ENCODE data around the gene KCNJ4.
A peak's percentile ranks its signal among the peaks of the same experiment; 100 is the strongest.
"Not testable (repeated sequence)": the region's sequence is repeated elsewhere in the genome, so short reads cannot be mapped to it uniquely, and the experiment has no call there.

KCNJ4 gene

DNA sequence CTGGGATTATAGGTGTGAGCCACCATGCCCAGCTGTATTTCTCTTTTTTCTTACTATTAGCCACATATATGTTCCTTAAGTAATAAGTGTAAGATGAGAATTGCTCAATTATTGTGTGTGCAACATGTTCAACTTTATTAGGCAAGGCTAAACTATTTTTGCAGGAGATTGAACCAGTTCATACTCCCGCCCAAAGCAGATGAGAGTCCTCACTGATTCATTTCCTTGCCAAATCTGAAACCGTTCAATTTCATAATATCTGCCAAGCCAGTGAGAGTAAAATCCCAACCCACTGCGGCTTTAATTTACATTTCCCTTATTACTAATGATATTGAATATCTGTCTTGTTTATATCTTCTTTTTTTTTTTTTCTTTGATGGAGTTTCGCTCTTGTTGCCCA lies 48.4 kb downstream of the KCNJ4 start:
- no peak for DNase-seq

DNA sequence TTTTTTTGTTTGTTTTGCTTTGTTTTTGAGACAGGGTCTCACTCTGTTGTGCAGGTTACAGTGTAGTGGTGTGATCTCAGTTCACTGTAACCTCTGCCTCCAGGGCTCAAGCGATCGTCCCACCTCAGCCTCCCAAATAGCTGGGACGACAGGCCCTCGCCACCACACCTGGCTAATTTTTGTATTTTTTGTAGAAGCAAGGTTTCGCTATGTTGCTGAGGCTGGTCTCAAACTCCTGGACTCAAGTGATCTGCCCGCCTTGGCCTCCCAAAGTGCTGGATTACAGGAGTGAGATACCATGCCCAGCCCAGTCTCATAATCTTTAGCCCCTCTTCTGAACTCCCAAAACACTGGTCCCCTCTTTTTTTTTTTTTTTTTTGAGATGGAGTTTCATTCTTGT lies 50.6 kb downstream of the KCNJ4 start:
- DNase-seq = no peak

DNA sequence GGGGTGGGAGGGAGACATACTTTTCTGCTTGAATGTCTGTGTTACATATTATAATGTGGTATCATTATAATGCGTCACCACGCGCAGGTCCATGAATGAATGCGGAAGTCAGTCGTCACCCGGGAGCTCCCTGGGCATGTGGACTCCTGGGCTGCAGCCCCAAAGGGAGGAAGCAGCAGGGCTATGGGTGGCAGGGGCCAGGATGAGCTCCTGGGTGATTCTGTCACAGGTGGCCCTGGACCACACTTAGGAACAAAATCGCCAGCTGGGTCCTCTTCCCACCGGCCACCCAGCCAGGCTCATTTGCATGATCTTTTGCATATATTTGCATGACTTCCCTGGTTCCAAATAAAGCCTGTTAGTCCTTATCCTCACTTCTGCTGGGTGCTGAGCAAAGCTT lies 51.2 kb downstream of the KCNJ4 start:
- DNase-seq = no peak

DNA sequence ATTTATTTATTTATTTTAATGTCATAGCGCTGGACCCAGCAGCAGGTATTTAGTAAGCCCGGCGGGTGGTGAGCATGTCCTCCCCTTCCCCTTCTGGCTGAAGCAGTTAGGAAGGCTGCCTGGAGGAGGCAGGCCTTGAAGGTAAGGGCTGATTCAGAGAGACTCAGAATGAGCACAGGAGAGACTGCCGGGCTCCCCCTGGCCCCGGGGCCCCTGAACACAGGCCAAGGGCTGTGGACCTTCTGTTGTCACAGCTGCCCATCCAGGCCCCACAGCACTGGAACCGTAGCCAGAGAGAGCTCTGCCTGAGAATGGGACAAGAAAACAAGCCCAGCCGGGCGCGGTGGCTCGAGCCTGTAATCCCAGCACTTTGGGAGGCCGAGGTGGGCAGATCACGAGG lies 52.8 kb downstream of the KCNJ4 start:
- no peak for DNase-seq

DNA sequence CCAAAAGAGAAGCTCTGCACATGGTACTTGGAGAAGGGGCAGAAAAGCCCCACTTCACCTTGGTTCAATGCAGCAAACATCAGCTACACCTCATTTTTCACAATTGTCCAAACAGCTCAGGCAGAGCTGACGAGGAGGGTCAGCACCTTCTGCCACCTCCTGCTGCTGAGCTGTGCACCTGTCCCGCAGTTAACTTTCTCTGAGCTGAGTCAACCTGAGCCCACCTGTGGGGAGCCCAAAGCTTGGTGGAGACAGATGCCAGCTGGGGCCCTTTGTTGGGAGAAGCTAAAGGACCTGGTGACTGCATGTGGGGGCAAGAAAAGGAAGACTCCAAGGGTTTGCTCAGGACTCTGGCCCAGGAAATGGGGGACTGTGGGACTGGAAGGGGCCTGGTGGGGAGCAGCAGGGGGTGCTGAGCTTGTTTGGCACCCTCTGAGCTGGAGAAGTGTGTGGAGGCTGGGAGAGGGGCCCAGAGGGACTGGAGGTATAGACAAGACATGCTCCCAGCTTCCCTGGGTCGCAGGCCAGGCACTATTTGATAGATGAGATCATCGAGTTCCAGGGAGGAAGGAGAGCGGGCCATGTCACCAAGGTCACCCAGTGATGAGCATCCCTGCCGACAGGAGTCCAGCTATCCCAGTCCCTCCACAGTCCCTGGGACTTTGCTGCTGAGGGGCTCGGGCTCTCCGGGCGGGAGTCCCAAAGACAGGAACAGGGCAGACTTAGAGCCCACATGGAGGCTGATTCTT lies 53.5 kb downstream of the KCNJ4 start:
- no peak for DNase-seq

DNA sequence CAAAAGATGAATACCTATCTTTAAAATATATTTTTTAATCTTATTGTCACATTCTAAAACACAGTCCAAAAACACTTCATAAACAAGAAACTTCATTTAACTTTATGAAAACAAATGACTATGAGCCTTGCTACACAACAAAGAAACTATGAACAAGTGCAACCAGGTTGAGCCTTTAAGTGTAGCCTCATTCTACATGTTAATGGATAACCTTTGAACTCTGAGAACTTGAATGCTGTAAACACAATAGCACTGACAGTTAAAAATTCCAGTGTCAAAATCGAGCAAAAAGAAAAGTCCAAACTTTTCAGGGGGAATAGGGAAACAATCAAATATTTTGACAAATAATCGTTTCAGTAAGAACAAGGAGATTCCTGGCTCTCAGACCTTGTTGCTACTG lies 54.7 kb downstream of the KCNJ4 start:
- not testable (repeated sequence) for DNase-seq

DNA sequence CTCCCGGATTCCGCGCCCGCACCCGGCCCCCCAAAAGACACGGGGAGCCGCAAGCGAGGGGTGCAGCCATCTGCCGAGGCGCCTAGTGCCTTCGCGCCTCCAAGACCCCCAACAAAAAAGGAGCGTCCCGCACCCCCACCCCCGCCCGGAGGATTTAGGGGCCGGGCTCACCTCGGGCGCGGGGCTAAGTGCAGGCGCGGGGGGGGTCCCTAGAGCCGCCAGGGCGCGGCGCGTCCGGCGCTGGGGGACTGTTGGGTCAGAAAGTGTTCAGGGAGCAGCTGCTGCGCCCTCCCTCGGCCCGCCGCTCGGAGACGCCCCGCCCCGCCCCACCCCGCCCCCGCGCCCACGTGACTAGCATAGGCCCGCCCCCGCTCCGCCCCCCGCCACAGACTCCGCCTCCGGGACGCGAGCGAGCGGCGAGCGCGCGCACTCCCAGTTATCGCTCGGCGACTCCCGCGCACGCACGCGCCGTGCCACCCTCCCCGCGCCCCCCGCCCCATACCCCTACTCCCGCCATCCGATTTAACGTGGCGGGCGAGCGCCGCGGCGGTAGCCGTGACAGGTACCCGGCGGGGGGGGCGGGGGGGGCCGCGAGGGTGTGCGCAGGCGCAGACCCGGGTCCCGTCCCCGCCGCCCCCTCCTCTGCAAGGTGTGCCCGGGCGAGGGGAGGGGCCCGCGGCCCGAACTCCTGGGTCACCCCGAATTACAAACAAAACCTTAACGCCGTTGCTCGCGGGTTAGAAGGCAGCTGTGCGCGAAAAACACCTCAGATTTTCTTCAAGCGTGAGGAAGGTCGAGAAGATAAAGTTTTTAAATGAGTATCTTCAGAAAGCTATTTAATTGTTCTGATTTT lies 56.2 kb downstream of the KCNJ4 start:
- DNase-seq = peak; percentile 73

DNA sequence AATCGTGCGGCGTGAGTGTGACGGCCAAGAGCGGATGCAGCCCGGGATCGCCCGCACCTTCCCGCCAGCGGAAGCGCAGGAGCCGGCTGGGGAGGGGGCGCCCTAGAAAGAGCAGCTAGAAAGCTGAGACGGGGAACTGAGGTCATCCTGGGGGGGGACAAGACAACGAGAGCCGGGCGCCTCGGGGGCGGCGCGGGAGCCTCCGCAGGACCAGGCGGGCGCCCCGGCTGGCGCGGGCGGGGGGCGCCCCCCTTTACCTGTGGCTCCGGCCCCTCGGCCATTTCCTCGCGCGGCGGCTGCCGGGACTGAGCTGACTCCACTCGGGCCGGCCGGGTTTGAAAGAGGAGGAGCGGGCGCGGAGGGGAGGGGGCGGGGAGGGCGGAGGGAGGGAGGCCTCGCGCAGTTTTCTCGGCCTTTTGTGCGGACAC lies 56.8 kb downstream of the KCNJ4 start:
- peak; percentile 36 for DNase-seq

DNA sequence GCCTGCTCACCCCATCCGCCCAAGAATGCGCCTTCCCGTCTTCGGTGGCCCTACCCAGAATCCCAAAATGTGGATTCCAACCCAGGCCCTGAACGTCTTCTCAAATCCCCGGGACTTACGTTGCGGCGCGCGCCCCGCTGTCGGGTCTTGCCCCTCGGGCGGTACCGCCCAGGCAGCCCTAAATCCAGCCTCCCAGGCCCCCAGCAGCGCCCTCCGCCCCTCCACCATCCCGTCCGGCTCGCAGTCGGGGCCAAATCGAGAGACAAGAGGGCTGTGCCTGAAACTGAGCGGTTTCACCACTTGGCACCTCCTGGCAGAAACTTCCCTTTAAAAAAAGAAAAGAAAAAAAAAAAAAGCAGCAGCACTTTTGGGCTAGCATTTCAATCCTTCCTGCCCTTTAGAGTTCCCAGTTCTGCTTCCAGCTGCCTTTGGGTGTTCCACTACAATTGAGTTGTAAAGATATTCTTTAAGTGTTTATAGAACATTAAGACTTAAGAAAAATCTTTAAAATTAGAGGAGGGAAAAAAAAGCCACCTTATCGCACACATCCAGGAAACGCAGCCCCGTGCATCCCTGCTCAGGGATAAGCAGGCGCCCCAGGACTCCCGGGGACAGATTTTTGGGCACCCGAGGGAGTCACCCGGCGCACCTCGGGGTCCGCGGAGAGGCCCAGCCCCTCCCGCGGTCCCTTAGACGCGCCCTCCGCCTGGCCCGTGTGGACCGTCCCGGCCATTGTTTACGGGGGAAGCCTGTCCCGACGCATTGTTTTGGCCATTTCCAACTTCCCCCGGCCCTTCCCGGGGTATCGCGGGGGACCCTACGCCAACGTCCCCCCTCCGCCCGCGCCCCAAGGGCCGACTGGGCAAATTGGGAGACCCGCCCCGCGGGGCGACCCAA lies 57.6 kb downstream of the KCNJ4 start:
- no peak for DNase-seq

DNA sequence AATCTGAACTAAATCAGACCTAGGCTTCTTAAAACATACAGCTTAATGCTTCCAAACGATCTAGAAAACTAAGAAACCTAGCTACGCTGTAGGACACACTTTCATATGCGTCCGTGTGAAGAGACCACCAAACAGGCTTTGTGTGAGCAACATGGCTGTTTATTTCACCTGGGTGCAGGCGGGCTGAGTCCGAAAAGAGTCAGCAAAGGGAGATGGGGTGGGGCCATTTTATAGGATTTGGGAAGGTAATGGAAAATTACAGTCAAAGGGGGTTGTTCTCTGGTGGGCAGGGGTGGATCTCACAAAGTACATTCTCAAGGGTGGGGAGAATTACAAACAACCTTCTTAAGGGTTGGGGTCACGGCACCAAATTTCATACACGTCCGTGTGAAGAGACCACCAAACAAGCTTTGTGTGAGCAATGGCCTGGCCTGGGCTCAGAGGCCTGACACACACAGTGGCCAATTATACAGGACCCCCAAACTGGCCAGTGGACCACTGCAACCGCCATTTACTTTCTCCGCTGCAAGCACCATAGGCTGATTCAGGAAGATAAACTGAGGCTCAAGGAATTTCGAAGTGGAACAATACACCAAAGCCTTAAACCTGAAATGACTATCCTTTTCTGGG lies 58.4 kb downstream of the KCNJ4 start:
- not testable (repeated sequence) for DNase-seq

DNA sequence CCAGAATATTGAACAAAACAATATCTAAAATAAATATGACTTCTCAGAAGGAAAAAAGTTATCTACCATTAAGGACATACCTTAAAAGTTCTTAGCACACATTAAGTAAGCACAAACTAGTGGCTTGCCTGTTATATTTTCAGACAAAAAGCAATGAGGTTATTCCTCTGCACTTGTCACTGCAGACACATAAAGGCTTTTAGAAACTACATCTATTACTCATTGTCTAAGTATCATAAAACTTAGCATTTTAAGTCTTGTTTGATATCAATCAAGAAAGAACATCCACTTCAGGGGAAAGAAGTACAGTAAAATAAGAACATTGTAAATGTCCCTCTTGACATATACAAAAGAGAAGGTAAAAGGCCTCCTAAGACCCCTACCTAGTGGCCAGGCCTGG lies 59.1 kb downstream of the KCNJ4 start:
- DNase-seq = not testable (repeated sequence)

DNA sequence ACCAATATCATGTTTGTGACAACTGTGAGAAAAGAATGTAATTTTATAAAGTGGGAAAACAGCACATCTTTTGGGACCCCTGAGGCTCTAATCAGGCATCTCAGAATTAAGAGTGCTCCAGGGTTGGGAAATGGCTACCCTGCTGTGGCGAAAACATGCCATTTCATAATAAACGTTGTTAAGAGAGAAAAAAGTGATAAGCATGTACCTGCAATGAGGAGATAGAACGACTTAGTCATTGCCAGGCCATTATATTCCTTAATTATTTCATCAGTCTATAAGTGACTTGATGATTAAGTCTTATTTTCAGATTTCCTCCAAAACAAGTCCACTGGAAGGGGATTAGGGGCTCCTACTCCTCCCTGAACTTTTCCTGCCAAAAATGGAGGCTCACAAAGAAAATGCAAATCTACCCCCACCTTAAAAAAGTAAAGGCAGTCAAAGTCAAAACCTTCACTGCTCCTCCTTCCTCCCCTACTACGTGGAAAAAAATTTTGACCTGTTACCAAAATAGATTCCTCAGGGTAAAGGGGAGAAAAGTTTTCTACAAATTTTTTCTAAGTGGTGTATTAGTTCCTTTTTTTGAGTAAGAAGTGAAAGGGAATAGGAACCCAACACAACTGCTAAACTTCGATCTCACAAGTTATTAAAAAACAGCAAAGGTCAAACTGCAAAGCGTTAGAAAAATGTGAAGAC lies 59.9 kb downstream of the KCNJ4 start:
- DNase-seq = not testable (repeated sequence)

DNA sequence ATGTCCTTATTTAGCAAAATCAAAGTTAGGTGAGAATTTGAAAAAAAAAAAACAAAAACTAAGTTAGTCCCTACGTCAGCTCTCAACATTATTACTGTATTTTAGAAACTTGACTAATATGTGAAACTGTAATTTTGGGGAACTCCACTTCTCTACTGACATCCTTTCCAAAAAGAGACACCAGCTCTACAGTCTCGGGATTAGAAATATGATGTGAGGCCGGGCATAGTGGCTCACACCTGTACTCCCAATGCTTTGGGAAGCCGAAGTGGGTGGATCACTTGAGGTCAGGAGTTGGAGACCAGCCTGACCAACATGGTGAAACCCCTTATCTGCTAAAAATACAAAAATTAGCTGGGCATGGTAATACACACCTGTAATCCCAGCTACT lies 65.6 kb downstream of the KCNJ4 start:
- DNase-seq = not testable (repeated sequence)

DNA sequence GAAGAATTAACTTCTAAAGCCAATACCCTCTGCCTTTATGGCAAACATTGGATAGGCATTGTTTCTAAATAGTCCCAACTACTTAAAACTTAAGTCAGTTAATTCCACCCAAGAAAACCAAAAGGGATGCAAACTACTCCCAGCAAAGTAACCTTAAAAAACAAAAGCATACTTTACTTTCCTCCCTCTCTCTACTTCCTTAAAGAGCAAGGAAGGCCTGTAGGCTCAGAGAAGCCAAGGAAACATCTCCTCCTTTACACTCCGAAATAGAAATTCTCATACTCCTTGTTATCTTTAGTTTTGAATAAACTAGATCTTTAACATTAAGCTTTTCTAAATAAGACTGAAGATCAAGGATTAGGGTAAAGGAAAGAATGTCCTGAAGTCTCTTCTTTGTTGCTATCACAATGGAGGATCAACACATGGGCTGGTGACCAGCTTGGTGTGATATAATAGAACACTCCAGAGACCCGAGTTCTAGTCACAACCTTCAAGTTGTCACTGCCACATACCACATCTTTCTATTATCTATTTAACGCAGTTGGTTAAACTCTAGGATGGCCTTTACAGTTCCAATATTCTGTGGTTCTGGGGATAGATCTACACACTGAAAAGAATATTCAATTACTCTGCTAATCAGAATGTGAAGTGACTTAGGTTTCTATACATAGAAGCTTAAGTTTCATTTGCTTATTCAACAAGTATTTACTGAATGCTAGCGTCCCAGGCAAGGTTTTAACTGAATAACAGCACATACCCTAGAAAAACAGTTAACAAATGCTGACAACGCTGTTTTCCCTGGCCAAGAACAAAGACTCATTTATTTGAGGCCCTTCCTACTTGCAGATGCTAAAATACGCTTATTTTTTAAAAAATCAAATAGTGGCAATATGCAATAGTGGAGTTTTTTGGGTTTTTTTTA lies 66.2 kb downstream of the KCNJ4 start:
- not testable (repeated sequence) for DNase-seq

DNA sequence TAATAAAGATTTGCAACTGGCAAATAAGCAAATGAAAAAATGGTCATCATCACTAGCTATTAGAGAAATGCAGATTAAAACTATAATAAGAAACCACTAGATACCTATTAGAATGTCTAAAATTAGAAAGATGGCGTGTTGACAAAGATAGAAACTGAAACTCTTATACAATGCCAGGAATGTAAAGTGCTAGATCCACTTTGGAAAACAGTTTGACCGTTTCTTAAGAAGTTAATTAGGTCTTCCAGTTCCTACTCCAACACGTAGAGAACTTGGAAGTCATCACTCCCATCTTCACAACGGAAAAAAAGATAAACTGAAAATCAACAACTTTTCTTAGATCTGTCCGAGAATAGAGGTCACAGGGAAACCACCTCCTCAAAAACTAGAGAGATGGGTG lies 68.1 kb downstream of the KCNJ4 start:
- not testable (repeated sequence) for DNase-seq

DNA sequence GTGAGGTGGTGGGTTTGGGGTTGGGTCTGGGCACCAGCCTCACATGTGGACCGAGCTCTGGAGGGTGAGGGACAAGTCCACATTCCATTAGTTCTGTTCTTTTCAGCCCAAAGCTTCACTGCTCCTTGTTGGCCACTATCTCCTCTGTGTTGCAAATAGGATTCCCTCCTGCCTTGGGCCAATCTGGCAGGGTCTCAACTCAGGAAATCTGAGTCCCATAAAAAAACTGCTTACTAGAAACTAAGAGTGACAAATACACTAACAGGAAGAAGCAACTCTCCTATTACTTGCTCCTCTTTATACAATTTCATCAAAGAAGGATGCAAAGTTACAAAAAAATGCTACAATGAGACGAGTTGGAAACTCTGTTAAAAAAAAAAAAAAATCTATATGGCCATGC lies 71.6 kb downstream of the KCNJ4 start:
- DNase-seq = no peak

DNA sequence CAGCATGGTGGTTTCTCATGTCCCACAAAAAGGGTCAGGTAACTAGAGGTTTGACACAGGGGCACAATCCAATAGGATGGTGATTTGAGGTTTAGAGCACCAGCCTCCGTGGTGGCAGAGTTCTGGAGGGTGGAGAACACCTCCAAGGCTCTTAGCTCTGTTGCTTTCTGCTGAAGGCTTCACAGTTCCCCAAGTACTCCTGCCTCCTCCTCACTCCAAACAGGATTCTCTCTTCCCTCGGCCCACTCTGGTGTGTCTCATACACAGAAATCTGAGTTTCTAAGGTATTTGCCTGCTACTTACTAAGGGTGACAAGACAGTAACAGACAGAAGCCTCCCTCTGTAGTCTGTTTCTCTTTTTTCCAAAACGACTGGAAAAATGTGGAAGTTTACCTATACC lies 73.6 kb downstream of the KCNJ4 start:
- not testable (repeated sequence) for DNase-seq
